HepG2 (cell line): Measurements from ENCODE around the gene TMEM184B. TPM values are rescaled to one million over a fixed set of nuclear protein-coding genes. Genes with fewer than 3 reads are reported as not detected.
A peak's percentile ranks its signal among the peaks of the same experiment; 100 is the strongest.

Source experiments
- E2F2 ChIP-seq: sonication (generic); formaldehyde crosslinking; IDR thresholded peaks from 2 replicates; pipeline ENCODE4 v1.4.0; 2020; ENCODE audit warnings: missing genetic modification reagents, borderline replicate concordance
- ELF3 ChIP-seq: IDR thresholded peaks from 2 replicates; pipeline ENCODE4 v1.6.1; 2016; ENCODE audit warnings: missing genetic modification reagents, missing compliant biosample characterization
- ELF4 ChIP-seq: sonication (generic); formaldehyde crosslinking; IDR thresholded peaks from 2 replicates; pipeline ENCODE4 v1.5.0; 2020; ENCODE audit warnings: missing genetic modification reagents, mild to moderate bottlenecking, moderate library complexity, borderline replicate concordance
- FOSL2 ChIP-seq: sonication (generic); formaldehyde crosslinking; IDR thresholded peaks from 2 replicates; pipeline ENCODE4 v1.4.0; 2020; ENCODE audit warnings: missing genetic modification reagents
- MXD4 ChIP-seq: IDR thresholded peaks from 2 replicates; pipeline ENCODE4 v1.6.1; 2016; ENCODE audit warnings: mild to moderate bottlenecking, missing biosample characterization, missing genetic modification reagents
- NCOA1 ChIP-seq: sonication (generic); formaldehyde crosslinking; IDR thresholded peaks from 2 replicates; pipeline ENCODE4 v1.9.0; 2021; ENCODE audit warnings: missing genetic modification reagents
- PCBP1 ChIP-seq: fragments of 200-400 bp; formaldehyde crosslinking; IDR thresholded peaks from 2 replicates; pipeline ENCODE4 v1.6.1; 2017; ENCODE audit warnings: mild to moderate bottlenecking, low read depth, low read length, borderline replicate concordance
- PTBP1 ChIP-seq: fragments of 200-400 bp; formaldehyde crosslinking; IDR thresholded peaks from 2 replicates; pipeline ENCODE4 v1.6.1; 2018; ENCODE audit warnings: low read length, low read depth; ENCODE audit not compliant: poor library complexity, severe bottlenecking
- SETDB1 ChIP-seq: sonication (generic); formaldehyde crosslinking; IDR thresholded peaks from 2 replicates; pipeline ENCODE4 v1.5.1; 2020; ENCODE audit warnings: missing genetic modification reagents, mild to moderate bottlenecking, borderline replicate concordance
- SIN3B ChIP-seq: fragments of 150-350 bp; IDR thresholded peaks from 2 replicates; pipeline ENCODE4 v1.6.1; 2014; ENCODE audit warnings: low read length
- SPEN ChIP-seq: sonication (generic); formaldehyde crosslinking; IDR thresholded peaks from 2 replicates; pipeline ENCODE4 v1.5.1; 2020; ENCODE audit warnings: low read depth, mild to moderate bottlenecking, missing genetic modification reagents
- SRF ChIP-seq: IDR thresholded peaks from 2 replicates; pipeline ENCODE4 v1.6.1; 2011; ENCODE audit warnings: mild to moderate bottlenecking, low read depth, low read length, moderate library complexity
- SRSF1 ChIP-seq: fragments of 200-400 bp; formaldehyde crosslinking; optimal IDR thresholded peaks from 2 replicates; pipeline ENCODE3; 2017; ENCODE audit warnings: mild to moderate bottlenecking, low read depth, low read length, moderate library complexity
- SRY ChIP-seq: sonication (generic); formaldehyde crosslinking; IDR thresholded peaks from 2 replicates; pipeline ENCODE4 v1.8.0; 2022; ENCODE audit warnings: mild to moderate bottlenecking, missing genetic modification reagents
- ZBTB38 ChIP-seq: sonication (generic); formaldehyde crosslinking; IDR thresholded peaks from 2 replicates; pipeline ENCODE4 v1.5.1; 2020; ENCODE audit warnings: mild to moderate bottlenecking, missing genetic modification reagents
- ZFY ChIP-seq: sonication (generic); formaldehyde crosslinking; IDR thresholded peaks from 2 replicates; pipeline ENCODE4 v1.4.0; 2020; ENCODE audit warnings: missing genetic modification reagents
- ZMAT3 ChIP-seq: sonication (generic); formaldehyde crosslinking; conservative IDR thresholded peaks from 2 replicates; pipeline ENCODE4 v1.7.0; 2021; ENCODE audit warnings: missing genetic modification reagents
- ZNF691 ChIP-seq: sonication (generic); formaldehyde crosslinking; IDR thresholded peaks from 2 replicates; pipeline ENCODE4 v1.4.0; 2020; ENCODE audit warnings: missing genetic modification reagents, low read depth, mild to moderate bottlenecking, borderline replicate concordance
- ZNF777 ChIP-seq: sonication (generic); formaldehyde crosslinking; IDR thresholded peaks from 2 replicates; pipeline ENCODE4 v1.4.0; 2020; ENCODE audit warnings: missing genetic modification reagents
- polyA plus RNA-seq, 8 experiments: library from polyadenylated mRNA; depleted of rRNA in 3 of 8; stranded (reverse) in 7 of 8; unstranded in 1 of 8; fragments of >200 nt; fragmentation: Illumina TruSeq in 4 of 8; extraction: Trizol in 4 of 8; gene quantifications; 2 replicates each; pipeline versions ENCODE4 v1.2.1 to v1.2.3, GENCODE V29; 2011 to 2016; ENCODE audit warnings: low read depth in 4 of 8, missing spikeins in 1 of 8, mixed read lengths in 1 of 8; ENCODE audit not compliant: insufficient read depth in 1 of 8
- total RNA-seq, 5 experiments: library from RNA; depleted of rRNA; stranded (reverse); fragments of >200 nt; fragmentation: Illumina TruSeq; extraction: Trizol; gene quantifications; 2 replicates each; pipeline ENCODE4 v1.2.3, GENCODE V29; 2016; ENCODE audit warnings: low read depth in 1 of 5
- TF ChIP-seq, protein P1 (sequence below): sonication (generic); formaldehyde crosslinking; IDR thresholded peaks from 2 replicates; pipeline ENCODE4 v1.4.0; 2020; ENCODE audit warnings: missing genetic modification reagents
- TF ChIP-seq, protein P2 (sequence below): IDR thresholded peaks from 2 replicates; pipeline ENCODE4 v1.6.1; 2016; ENCODE audit warnings: low read depth, missing genetic modification reagents, missing compliant biosample characterization

Gene TMEM184B
- total and polyA plus RNA-seq, 2 of the 13 experiments (the other 11 are each of a cell fraction or from before 2014, with no cell fraction given) = 15.9 to 16.0 TPM

- no peak for TF ChIP-seq ZNF777 (CRISPR knock-in tag)
- no peak for TF ChIP-seq PCBP1
- TF ChIP-seq, protein P1, sequence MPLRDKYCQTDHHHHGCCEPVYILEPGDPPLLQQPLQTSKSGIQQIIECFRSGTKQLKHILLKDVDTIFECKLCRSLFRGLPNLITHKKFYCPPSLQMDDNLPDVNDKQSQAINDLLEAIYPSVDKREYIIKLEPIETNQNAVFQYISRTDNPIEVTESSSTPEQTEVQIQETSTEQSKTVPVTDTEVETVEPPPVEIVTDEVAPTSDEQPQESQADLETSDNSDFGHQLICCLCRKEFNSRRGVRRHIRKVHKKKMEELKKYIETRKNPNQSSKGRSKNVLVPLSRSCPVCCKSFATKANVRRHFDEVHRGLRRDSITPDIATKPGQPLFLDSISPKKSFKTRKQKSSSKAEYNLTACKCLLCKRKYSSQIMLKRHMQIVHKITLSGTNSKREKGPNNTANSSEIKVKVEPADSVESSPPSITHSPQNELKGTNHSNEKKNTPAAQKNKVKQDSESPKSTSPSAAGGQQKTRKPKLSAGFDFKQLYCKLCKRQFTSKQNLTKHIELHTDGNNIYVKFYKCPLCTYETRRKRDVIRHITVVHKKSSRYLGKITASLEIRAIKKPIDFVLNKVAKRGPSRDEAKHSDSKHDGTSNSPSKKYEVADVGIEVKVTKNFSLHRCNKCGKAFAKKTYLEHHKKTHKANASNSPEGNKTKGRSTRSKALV (CRISPR knock-in tag) = no peak
- TF ChIP-seq SPEN (CRISPR knock-in tag) = peak; percentile 66; the same call in 1 of the 2 replicates
- TF ChIP-seq ZBTB38 (CRISPR knock-in tag) = peak; percentile 48; the same call in 1 of the 2 replicates
- TF ChIP-seq ELF4 (CRISPR knock-in tag) = no peak
- TF ChIP-seq SETDB1 (CRISPR knock-in tag) = no peak
- no peak for TF ChIP-seq SIN3B
- TF ChIP-seq, protein P2, sequence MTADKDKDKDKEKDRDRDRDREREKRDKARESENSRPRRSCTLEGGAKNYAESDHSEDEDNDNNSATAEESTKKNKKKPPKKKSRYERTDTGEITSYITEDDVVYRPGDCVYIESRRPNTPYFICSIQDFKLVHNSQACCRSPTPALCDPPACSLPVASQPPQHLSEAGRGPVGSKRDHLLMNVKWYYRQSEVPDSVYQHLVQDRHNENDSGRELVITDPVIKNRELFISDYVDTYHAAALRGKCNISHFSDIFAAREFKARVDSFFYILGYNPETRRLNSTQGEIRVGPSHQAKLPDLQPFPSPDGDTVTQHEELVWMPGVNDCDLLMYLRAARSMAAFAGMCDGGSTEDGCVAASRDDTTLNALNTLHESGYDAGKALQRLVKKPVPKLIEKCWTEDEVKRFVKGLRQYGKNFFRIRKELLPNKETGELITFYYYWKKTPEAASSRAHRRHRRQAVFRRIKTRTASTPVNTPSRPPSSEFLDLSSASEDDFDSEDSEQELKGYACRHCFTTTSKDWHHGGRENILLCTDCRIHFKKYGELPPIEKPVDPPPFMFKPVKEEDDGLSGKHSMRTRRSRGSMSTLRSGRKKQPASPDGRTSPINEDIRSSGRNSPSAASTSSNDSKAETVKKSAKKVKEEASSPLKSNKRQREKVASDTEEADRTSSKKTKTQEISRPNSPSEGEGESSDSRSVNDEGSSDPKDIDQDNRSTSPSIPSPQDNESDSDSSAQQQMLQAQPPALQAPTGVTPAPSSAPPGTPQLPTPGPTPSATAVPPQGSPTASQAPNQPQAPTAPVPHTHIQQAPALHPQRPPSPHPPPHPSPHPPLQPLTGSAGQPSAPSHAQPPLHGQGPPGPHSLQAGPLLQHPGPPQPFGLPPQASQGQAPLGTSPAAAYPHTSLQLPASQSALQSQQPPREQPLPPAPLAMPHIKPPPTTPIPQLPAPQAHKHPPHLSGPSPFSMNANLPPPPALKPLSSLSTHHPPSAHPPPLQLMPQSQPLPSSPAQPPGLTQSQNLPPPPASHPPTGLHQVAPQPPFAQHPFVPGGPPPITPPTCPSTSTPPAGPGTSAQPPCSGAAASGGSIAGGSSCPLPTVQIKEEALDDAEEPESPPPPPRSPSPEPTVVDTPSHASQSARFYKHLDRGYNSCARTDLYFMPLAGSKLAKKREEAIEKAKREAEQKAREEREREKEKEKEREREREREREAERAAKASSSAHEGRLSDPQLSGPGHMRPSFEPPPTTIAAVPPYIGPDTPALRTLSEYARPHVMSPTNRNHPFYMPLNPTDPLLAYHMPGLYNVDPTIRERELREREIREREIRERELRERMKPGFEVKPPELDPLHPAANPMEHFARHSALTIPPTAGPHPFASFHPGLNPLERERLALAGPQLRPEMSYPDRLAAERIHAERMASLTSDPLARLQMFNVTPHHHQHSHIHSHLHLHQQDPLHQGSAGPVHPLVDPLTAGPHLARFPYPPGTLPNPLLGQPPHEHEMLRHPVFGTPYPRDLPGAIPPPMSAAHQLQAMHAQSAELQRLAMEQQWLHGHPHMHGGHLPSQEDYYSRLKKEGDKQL = no peak
- TF ChIP-seq FOSL2 = no peak
- TF ChIP-seq ZNF691 (CRISPR knock-in tag) = no peak
- no peak for TF ChIP-seq PTBP1
- peak; percentile 86 for TF ChIP-seq SRSF1
- TF ChIP-seq SRY = no peak
- no peak for TF ChIP-seq E2F2 (CRISPR knock-in tag)
- TF ChIP-seq NCOA1 (CRISPR knock-in tag) = no peak
- TF ChIP-seq ELF3 (CRISPR knock-in tag) = peak; percentile 55
- TF ChIP-seq MXD4 (CRISPR knock-in tag) = no peak
- 0 out of 2 replicates have a peak, but pooled peaks have one; percentile 22 for TF ChIP-seq ZFY
- TF ChIP-seq ZMAT3 (CRISPR knock-in tag) = no peak
- TF ChIP-seq SRF = no peak
These were observed 42.4 kb upstream of the TMEM184B start (continued) for GRCh38 chr22:38314933-38315822.
